KOPT-K1 (cell line): ENCODE results near the gene NUDT1.
"Not testable (repeated sequence)": the region's sequence is repeated elsewhere in the genome, so short reads cannot be mapped to it uniquely, and the experiment has no call there.

ENCODE experiments used
- H3K27ac ChIP-seq: fragments of 200-600 bp; sonication (generic); 2 replicates; pipeline ENCODE4 v1.5.1; 2016; ENCODE audit warnings: antibody characterized with exemption, mild to moderate bottlenecking, low read depth, low read length; ENCODE audit not compliant: poor library complexity, severe bottlenecking
- H3K36me3 ChIP-seq: fragments of 200-600 bp; sonication (generic); 2 replicates; pipeline ENCODE4 v1.5.1; 2017; ENCODE audit warnings: antibody characterized with exemption, mild to moderate bottlenecking, low read length, moderate library complexity; ENCODE audit not compliant: insufficient read depth
- H3K9me3 ChIP-seq: fragments of 200-600 bp; sonication (generic); 2 replicates; pipeline ENCODE4 v1.5.1; 2017; ENCODE audit warnings: antibody characterized with exemption, low read length, mild to moderate bottlenecking; ENCODE audit not compliant: insufficient read depth, poor library complexity, severe bottlenecking

The NUDT1 gene

GRCh38 chr7:2257046-2257551 is 15.1 kb downstream of the NUDT1 start:
- Histone ChIP-seq H3K9me3 (no peaks in the 10 kb centered on the region), H3K27ac (no peak overlapping the region), H3K36me3 (peaks cover 29% of the 10 kb centered on the region; the same call in 1 of the 2 replicates)

GRCh38 chr7:2257651-2258050 is 15.6 kb downstream of the NUDT1 start:
- Histone ChIP-seq H3K36me3 (peaks cover 33% of the 10 kb centered on the region; the same call in 1 of the 2 replicates), H3K9me3 (no peaks in the 10 kb centered on the region), H3K27ac (no peak overlapping the region)

- Histone ChIP-seq H3K9me3 (no peaks in the 10 kb centered on the region), H3K27ac (no peak overlapping the region), H3K36me3 (peaks cover 35% of the 10 kb centered on the region; the same call in 1 of the 2 replicates)
Measured at GRCh38 chr7:2258661-2259365, 16.8 kb downstream of the NUDT1 start.

- Histone ChIP-seq H3K9me3 (no peaks in the 10 kb centered on the region), H3K27ac (no peak overlapping the region), H3K36me3 (peaks cover 39% of the 10 kb centered on the region; the same call in 1 of the 2 replicates)
Measured at GRCh38 chr7:2259480-2259879, 17.5 kb downstream of the NUDT1 start.

GRCh38 chr7:2260820-2261219 is 18.8 kb downstream of the NUDT1 start:
- peaks cover 33% of the 10 kb centered on the region; the same call in 1 of the 2 replicates for H3K36me3 ChIP-seq
- H3K9me3 ChIP-seq = no peaks in the 10 kb centered on the region
- no peak overlapping the region for H3K27ac ChIP-seq

- H3K27ac ChIP-seq = no peak overlapping the region
- no peaks in the 10 kb centered on the region for H3K9me3 ChIP-seq
- peaks cover 26% of the 10 kb centered on the region; the same call in 1 of the 2 replicates for H3K36me3 ChIP-seq
Measured at GRCh38 chr7:2261611-2262010, 19.6 kb downstream of the NUDT1 start.

- no peak overlapping the region for H3K27ac ChIP-seq
- no peaks in the 10 kb centered on the region for H3K9me3 ChIP-seq
- peaks cover 24% of the 10 kb centered on the region; the same call in 1 of the 2 replicates for H3K36me3 ChIP-seq
Measured at GRCh38 chr7:2263176-2263575, 21.1 kb downstream of the NUDT1 start.

- Histone ChIP-seq H3K27ac (no peak overlapping the region), H3K9me3 (no peaks in the 10 kb centered on the region), H3K36me3 (peaks cover 24% of the 10 kb centered on the region; the same call in 1 of the 2 replicates)
Measured at GRCh38 chr7:2264158-2264557, 22.1 kb downstream of the NUDT1 start.

GRCh38 chr7:2266911-2267310 is 24.9 kb downstream of the NUDT1 start:
- H3K36me3 ChIP-seq = peaks cover 36% of the 10 kb centered on the region; the same call in 1 of the 2 replicates
- no peaks in the 10 kb centered on the region for H3K9me3 ChIP-seq
- H3K27ac ChIP-seq = no peak overlapping the region

GRCh38 chr7:2269089-2269990 is 27.3 kb downstream of the NUDT1 start:
- H3K9me3 ChIP-seq, H3K27ac ChIP-seq: not testable (repeated sequence)
- H3K36me3 ChIP-seq = peaks cover 18% of the 10 kb centered on the region; the same call in 1 of the 2 replicates

GRCh38 chr7:2269991-2270460 is 28.0 kb downstream of the NUDT1 start:
- peaks cover 15% of the 10 kb centered on the region; the same call in 1 of the 2 replicates for H3K36me3 ChIP-seq
- no peak overlapping the region for H3K27ac ChIP-seq
- no peaks in the 10 kb centered on the region for H3K9me3 ChIP-seq

GRCh38 chr7:2270495-2270894 is 28.5 kb downstream of the NUDT1 start:
- no peak overlapping the region for H3K27ac ChIP-seq
- H3K9me3 ChIP-seq = no peaks in the 10 kb centered on the region
- peaks cover 15% of the 10 kb centered on the region; the same call in 1 of the 2 replicates for H3K36me3 ChIP-seq

GRCh38 chr7:2271273-2272026 is 29.4 kb downstream of the NUDT1 start:
- Histone ChIP-seq H3K36me3 (peaks cover 15% of the 10 kb centered on the region; the same call in 1 of the 2 replicates), H3K27ac (no peak overlapping the region), H3K9me3 (no peaks in the 10 kb centered on the region)

GRCh38 chr7:2272031-2272430 is 30.0 kb downstream of the NUDT1 start:
- Histone ChIP-seq H3K9me3 (no peaks in the 10 kb centered on the region), H3K36me3 (peaks cover 15% of the 10 kb centered on the region; the same call in 1 of the 2 replicates), H3K27ac (no peak overlapping the region)
